Measurements from ENCODE around the gene PLEKHG5.

Gene PLEKHG5

DNA sequence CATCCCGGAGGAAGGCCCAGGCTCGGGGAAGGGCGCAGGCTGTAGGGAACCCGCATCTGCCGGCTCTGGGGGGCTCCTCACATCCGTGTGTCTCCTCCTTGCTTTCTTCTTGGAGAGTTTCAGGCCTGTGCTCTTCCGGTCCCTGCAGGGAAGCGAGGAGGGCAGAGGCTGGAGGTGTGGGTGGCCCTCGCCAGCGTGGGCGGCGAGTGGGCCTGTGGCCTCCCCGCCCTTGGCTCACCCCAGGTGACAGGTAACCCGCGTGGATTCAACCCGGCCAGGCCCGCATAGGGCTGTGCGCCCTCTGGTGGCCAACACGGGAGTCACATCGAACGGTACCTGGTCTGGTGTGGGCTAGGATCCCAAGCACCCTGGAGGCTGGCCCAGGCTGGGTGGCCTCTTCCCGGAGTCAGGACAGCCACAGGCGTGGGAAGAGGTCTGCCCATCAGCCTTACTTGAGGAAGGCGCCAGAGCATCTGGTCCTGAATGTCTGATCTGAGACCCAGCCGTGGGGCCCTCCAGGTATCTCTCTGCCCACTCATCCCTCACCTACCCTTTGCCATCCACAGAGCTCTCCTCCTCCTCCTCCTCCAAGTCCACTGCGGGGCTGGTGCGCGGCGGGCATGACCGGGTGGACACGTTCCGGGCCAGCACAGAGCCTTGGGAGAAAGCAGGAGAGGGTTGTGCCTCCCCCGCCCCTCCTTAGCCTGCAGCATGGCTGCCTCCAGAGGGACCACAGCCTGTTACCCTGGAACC, 15.9 kb downstream of the PLEKHG5 start:
- peak; percentile 52 for DNase-seq

DNA sequence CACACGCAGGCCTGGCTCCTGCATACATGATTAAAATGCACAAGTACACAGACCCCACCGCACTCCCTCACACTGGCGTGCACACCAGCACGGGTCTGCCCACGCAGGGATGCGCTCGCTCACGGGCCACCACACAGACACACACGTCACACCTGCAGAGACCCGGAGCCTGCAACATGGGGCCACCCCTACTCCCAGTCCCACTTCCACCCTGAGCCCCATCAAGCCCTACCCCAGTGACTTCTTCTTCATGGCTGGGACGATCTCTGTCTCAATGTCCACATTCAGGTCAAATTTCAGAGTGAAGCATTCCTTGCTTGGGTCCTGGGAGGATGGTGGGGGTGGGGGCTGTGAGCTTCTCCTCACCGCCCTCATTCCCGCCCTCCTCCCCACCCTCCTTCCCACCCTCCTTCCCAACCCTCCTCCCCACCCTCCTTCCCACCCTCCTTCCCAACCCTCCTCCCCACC, 16.6 kb downstream of the PLEKHG5 start:
- DNase-seq, result no peak

DNA sequence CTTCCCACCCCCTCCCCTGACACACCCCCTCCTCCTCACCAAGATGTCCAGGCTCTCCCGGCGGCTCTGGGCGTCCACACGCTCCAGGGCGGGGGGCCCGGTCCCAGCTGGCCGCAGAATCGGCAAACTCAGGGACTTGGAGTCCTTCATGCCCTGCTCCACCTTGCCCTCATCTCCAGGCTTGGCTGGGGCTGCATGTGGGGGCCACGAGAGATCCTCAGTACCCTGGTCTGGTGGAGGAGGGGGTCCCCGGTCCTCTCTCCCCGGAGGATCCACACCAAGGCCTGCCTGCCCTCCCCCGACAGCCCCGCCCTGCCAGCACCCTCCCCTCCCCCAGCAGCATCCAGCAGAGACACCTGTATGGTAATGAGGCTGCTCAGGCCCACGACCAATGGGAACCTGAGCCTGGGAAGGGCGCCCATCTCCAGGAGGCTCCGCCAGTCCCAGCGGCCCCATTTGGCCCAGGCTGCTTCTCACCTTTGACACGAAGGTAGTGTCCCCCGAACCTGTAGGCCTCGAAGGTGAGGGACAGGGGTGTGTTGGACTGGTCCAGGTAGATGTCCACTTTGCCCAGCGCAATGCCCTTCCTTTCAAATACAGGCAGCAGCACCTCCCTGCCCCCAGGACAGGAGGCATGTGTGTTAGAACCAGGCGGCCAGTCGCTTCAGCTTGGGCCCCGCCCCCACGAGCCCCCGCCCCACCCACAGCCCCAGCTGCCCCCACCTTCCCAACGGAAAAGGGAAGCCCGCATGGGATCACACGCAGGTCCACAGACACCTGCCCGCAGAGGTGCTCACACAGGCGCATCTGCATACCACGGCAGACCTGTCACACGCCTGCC, 17.3 kb downstream of the PLEKHG5 start:
- DNase-seq, result peak; percentile 88

DNA sequence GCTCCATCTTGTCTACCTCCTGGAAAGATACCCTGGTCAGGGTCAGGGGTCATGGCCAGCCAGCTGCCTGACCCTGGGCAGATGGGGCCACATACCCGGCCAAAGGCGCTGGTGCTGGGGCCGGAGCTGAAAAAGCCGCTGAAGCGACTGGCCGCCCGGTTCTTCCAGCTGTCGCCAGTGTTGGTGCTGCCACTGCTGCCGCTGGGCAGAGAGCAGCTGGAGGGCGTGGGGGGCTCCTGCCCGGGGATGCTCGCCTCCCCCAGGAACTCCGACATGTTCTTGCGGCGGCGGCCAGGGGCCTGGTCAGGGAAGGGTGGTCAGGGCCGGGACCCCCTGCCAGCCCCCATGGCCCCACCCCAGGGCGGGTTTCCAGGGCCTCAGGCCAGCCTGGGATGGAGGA, 18.3 kb downstream of the PLEKHG5 start:
- no peak for DNase-seq

DNA sequence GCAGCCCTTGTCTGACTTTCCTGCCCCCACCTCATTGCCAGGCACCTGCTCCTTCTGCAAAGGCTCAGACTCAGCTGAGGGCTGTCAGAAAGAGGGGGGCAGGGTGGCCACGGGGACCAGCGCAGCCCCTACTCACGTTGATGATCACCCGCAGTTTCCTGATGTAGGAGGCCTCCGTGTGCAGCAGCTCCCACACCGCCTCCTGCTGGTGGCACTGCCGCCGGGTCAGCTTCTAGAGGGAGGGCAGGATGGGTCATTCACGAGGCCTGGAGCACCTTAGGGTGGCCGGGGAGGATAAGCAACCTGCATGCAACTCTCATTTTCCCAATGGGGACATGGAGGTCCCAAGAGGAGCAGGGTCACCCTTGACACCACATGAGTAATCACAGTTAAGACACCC, 19.1 kb downstream of the PLEKHG5 start:
- no peak for DNase-seq

DNA sequence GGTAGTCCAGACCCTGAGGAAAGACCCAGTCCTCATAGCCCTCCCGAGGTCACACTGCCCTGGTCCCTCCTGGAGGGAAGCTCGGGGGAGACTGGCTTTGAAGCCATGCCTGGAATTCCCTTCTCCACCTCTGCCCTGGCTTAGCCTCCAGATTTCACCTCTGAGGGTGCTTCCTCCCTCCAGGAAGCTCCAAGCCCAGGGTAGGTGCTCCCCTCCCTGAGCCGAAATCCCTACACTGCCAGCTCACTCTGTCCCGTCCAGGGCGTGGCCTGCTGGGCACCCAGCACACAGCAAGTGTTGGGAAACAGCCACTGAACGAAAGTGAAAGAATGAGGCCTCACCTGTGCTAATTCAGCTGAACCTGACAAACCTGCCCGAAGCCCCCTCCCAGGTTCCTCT, 19.5 kb downstream of the PLEKHG5 start:
- DNase-seq, result no peak

DNA sequence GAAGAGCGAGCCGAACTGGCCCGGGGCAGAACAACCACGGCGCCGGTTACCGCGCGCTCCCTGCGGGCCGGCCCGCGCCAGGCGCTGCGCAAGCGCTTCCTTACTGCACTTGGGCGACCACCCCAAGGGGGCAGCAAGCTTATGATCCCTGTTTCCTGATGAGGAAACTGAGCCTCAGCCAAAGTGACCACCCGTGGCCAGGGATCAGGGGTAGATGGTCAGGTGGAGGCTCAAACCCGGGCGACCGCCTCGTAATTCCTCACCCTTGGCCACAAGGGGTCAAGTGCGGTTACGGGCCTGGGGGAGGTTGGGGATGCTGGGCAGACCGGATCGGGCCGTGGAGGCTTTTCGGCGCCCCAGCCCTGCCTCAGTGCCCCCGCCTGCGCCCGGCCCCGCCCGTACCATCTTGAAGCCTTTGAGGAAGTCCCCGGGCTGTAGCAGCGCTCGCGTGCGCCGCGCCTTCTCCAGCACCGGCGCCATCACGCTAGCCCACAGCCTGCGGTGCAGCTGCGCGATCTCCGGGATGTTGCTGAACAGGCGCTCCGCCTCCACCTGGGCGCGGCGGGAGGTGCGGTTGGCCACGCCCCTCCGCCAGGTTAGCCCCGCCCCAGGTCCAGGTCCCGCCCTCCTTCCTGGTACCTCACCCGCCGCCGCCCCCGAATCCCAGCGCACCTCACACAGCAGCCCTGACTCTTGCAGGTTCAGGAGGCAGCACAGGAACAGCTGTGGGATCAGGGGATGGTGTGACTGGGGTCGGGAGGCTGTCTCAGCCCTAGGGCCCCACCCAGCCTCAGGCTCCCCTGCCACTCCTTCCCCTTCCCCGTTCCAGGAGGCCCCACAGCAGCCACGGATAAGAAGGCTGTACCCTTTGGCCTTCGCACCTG, 20.1 kb downstream of the PLEKHG5 start:
- DNase-seq, result no peak

DNA sequence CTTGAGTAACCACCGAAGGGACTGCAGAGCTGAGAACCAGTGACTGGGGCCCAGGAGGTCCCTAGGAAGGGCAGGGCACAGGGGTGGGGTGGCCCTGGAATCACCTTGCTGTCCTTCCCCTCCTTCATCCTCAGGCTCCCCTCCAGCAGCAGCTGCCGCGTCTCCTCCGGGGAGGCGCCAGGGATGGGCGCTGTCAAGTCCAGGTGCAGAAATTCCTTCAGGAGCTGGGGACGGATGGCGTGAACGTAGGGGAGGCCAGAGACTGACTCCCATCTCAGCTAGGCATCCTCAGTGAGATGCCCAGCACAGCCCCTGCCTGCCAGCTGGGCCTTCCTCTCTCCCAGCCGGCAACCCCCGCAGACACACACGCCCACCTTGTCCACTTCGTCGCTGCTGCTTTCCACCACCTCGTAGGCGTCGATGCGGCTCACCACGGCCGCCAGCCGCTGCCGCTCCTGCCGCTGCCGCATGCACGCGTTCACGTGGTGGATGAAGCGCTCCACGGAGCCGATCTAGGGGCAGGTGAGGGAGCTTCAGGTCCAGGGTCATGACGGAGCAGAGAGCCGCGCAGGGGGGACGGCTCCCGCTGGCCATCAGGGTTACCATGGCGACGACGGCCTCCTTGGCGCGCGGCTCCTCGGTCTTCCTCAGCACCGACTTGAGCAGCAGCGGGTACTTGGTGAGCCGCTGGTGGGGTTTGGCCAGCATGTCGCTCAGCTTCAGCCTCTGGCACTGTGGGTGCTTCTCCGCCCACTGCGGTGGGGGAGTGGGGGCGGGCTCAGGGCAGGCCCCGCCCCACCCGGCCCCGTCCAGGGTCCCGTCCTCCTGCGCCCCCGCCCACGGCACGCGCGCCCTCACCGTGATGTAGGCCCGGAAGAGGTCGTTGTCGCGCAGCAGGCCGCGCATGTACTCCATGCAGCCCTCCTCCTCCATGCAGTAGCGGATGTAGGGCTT, 21.1 kb downstream of the PLEKHG5 start:
- DNase-seq, result no peak

DNA sequence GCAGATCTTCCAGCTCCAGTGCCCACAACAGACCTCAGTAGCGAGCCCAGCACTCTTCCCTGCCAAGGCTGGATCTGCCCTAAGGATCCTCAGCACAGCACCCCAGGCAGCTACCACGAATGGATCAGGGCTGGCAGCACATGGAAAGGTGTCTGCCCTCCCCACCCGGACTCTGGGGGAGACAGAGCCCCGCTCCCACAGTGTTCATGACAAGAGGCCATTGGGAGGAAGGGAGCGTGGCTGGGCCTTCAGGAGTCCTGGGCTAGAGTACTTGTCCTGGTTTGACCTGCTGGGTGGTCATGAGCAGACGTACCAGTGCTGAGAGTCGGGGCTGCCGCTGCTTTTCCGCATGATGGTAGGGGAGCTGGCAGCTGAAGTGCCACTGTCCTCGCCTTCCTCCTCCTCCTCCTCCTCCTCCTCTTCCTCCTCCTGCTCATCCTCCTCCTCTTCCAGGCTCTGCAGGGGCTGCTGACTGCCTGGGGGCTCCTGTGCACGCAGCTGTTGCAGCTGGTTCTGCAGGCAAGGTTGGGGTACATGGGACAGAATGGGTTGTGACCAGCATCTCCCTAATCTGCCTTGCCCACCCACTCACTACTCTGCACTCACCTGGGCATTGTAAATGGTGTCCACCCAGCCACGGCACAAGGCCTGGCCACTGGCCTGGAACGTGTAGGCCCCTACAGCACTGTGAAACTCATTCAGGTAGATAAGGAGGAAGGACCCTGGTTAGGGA, 22.6 kb downstream of the PLEKHG5 start:
- no peak for DNase-seq

DNA sequence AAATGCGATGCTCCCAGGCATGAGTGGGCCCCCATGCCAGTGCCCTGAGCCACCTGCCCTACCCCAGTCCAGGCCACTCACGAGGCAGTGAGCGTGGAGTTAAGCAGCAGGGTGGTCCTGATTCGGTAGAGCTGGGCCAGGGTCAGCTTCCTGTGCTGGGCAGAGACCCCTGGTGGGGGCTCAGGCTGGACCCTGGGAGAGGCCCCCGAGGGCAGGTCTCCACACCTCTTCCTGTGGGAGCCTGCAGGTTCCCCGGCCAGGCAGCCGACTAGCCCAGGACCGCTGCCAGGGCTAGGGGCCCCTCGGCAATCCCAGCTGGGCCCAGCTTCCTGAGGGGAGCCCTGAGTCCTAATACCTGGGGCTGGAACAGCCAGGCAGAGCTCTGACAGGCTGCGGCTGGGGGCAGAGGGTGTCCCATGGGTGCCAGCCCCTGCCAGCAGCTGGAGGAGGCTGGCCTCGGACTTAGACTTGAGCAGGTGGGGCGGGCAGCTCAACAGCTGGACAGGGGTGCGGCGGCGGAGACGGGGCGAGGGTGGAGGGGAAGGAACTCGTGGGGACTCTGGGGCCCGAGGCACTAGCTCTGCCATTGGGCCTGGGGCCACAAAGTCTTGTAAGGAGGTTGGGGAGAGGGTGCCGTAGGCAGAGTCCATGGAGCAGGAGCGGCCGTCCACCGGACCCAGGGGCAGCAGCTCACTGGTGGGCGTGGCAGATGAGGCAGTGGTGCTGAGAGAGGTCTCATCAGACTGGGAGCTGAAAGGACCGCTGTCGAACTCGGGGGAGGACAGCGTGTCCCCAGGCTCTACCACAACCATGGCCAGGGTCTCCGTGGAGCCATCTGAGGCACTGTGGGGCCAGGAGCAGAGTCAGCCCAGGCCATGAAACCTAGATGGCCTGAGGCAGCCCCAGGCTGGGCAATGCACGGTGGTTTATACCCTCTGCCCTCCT, 23.5 kb downstream of the PLEKHG5 start:
- no peak for DNase-seq

DNA sequence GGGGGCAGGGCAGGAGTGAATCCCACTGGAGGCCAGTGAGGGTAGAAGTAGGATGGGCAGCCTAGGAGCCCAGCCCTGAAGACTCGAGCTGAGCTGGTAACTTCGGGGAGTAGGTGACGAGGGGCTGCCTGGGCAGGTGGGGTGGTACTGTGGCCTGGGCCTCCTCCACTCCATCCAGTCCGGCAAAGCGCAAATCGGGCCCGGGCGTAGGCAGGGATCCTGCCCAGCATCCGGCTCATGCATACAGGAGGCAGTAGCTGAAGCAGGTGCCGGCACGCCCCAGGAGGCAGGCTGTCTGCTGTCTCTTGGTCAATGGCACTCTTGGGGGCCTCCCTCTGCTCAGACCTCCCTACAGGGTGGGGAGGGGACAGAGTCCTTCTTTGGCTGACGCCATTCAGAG, 24.2 kb downstream of the PLEKHG5 start:
- DNase-seq, result peak; percentile 84

DNA sequence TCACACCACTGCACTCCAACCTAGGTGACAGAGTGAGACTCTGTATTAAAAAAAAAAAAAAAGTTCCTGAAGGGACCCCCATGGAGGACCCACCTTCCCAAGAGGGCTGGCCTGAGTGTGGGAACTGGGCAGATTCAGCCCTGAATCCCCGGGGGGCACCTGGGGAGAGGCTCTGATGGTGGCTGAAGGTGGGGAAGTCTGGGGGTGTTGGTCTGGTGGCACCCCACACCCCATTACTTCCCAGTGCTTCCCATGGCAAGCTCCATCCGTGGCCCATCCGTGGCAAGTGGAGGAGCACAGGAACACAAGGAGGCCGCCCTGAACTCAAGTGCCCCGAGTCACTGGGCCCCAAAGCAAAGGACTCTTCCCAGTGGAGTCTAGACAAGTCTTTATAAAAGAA, 24.7 kb downstream of the PLEKHG5 start:
- no peak for DNase-seq

DNA sequence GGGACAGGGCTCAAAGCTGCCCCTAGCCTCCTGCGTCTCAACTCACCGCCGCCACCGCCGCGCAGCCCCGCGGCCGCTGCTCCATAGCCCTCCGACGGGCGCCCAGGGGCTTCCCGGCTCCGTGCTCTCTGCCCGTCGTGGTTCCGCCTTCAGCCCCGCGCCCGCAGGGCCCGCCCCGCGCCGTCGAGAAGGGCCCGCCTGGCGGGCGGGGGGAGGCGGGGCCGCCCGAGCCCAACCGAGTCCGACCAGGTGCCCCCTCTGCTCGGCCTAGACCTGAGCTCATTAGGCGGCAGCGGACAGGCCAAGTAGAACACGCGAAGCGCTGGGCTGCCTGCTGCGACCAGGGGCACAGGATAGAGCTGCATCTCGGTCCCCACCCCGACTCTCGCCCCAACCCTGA, 25.4 kb downstream of the PLEKHG5 start, which contains the start of gene TNFRSF25:
TSS of gene TNFRSF25 (minus strand) at position 151 of the 400 bp plus-strand sequence. CDS start at position 85, 66 bp downstream.
- DNase-seq, result no peak

DNA sequence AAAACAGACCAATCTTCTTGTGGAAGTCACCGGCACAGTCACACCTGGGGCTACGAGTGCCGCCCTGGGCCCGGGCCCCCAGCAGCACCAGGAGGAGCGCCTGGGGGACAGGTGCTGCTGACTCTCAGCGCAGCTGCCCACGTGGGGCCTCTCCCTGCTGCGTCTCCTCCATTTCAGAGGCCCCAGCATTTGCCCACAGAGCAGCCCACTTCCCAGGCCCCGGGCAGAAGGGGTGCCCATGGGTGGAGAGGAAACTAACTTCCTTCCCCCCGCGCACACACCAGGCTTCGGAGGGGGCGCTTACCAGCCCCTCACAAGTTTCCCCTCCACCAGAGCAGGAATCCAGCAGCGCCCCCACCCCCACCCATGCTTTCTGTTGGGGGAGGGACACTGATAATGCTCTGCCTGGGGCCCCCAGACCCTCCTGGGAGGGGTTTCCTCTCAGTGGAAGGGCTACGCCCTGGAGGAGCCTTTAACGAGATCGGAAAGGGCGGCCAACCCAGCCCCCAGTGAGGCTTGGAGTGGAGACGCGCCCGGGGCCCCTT, 25.9 kb downstream of the PLEKHG5 start:
- no peak for DNase-seq

DNA sequence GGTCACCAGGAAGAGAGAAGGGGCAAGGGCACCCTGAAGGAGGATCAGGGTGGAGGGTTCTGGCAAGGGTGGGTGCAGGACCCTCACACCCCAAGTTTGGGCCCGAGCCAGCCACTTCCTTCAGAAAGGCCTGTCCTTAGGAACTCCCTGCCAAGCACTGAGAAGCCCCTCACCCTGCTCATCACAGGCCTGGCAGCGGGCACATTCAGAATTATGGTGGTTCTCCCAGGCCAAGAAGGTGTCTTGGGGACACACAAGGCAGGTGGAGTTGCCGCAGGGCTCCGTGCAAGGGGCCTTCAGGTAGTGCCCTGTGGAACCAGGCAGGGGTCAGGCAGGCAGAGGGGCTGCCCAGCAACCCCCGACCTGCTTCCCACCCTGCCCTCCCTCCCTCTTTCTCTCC, 26.6 kb downstream of the PLEKHG5 start:
- no peak for DNase-seq

DNA sequence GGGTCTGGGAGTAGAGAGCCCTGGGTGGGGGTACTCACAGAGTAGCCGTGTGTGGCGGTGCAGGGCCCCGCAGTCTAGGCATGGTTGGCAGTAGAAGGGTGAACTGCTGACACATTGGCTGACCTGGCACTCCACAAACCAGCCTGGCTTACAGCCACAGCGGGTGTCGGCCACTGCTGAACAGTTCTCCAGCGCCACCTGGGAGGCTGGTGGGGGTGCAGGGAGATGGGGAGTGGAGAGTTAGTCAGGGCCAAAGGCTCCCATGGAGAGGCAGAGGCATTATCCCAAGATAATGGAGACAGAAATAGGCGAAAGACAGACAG, 27.0 kb downstream of the PLEKHG5 start:
- DNase-seq, result no peak

DNA sequence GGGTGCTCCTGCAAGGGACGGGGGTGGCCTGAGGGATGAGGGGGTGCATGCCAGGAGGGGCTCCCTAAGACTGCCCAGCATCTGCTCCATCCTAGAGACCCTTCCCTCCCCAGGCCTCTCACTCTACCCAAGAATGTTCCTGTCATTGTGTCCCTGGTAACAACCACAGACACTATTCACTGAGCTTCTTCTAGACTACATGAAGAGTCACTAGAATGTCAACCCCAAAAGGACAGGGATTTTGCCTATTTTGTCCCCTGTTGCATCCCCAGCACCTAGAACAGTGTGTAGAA, 28.4 kb downstream of the PLEKHG5 start:
- DNase-seq, result no peak

DNA sequence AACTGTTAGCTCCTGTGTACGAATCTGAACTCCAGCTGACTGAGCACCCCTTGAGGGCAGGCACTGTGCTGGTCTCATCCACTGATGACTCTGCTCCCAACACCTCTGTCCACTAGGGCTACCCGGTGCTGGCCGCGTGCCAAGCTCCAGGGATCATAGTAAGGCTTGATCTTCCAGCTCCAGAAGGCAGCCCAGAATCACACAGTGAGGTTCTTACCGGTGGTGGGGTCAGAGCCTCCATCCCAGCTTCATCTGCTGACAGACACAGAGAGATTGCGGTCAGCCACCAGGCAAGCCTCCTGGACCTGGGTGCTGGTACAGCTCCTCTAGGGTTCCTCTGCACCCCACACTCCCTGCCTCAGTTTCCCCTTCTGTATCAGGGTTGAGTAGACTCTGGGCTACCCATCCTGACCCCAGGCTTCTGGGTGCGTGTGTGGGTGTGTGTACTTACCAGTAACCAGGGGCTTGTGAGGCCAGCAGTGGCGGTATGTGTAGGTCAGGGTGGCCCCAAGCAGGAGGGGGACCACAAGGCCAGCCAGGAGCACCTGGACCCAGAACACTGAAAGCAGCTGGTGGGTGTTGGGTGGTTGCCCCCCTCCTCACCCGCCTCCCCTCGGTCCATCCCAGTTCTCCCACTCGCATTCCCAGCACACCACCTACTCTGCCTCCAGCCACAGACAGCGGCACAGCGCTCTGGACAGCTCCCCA, 28.9 kb downstream of the PLEKHG5 start:
- DNase-seq, result no peak
